ENCODE data around the gene MSI2.
"Not testable (repeated sequence)": the region's sequence is repeated elsewhere in the genome, so short reads cannot be mapped to it uniquely, and the experiment has no call there.

The MSI2 gene

DNA sequence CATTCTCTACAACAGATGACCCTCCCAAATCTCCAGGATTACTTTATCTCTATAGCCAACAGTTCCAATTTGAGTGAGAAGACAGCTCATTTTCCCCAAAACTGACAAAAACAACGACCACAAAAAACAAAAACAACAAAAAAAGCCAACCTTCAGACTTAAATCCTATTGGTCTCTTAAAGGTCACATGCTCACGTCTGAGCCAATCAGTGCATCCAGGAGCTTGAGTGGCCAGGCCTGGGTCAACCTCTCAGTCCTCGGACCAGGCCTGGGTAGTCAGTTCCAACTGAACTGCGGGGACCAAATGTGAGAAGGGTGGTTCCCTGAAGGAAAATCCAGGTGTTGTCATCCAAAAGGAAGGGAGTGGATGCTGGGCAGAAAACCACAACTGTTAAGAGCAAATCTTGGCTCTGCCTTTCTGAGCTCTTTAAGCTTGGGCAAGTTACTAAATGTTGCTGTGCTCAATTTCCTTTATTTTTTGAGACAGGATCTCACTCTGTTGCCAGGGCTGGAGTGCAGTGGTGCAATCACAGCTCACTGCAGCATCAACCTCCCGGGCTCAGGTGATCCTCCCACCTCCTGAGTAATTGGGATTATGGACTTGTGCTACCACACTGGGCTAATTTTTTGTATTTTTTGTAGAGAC, 43.0 kb upstream of the MSI2 start:
- H3K4me3 ChIP-seq (ENCODE audit: low read depth, low read length) = no peak overlapping the region
- TF ChIP-seq, protein P1, sequence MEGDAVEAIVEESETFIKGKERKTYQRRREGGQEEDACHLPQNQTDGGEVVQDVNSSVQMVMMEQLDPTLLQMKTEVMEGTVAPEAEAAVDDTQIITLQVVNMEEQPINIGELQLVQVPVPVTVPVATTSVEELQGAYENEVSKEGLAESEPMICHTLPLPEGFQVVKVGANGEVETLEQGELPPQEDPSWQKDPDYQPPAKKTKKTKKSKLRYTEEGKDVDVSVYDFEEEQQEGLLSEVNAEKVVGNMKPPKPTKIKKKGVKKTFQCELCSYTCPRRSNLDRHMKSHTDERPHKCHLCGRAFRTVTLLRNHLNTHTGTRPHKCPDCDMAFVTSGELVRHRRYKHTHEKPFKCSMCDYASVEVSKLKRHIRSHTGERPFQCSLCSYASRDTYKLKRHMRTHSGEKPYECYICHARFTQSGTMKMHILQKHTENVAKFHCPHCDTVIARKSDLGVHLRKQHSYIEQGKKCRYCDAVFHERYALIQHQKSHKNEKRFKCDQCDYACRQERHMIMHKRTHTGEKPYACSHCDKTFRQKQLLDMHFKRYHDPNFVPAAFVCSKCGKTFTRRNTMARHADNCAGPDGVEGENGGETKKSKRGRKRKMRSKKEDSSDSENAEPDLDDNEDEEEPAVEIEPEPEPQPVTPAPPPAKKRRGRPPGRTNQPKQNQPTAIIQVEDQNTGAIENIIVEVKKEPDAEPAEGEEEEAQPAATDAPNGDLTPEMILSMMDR (IDR thresholded peaks at IDR 0.05; ENCODE audit: insufficient read depth, low read depth, low read length, missing control alignments) = no peak

DNA sequence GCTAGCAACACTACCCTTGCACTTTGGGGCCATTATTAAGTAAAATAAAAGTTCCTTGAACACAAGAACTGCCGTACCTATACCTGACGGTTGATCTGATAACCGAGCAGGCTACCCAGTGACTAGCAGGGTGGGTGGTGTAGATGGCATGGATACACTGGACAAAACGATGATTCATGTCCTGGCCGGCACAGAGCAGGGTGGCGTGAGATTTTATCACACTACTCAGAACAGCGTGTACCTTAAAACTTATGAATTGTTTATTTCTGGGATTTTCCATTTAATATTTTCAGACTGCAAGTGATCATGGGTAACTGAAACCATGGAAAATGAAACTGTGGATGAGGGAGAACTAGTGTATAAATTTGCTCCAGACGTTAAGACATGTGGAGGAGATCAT, 41.0 kb upstream of the MSI2 start:
- no peak overlapping the region for H3K4me3 ChIP-seq (ENCODE audit: low read depth, low read length)
- no peak for DNase-seq (ENCODE audit: low read depth)
- TF ChIP-seq, protein P1 (IDR thresholded peaks at IDR 0.05; ENCODE audit: insufficient read depth, low read depth, low read length, missing control alignments) = no peak

More for the DNA sequence above, 43.0 kb upstream of the MSI2 start:
- DNase-seq (ENCODE audit: low read depth) = no peak

DNA sequence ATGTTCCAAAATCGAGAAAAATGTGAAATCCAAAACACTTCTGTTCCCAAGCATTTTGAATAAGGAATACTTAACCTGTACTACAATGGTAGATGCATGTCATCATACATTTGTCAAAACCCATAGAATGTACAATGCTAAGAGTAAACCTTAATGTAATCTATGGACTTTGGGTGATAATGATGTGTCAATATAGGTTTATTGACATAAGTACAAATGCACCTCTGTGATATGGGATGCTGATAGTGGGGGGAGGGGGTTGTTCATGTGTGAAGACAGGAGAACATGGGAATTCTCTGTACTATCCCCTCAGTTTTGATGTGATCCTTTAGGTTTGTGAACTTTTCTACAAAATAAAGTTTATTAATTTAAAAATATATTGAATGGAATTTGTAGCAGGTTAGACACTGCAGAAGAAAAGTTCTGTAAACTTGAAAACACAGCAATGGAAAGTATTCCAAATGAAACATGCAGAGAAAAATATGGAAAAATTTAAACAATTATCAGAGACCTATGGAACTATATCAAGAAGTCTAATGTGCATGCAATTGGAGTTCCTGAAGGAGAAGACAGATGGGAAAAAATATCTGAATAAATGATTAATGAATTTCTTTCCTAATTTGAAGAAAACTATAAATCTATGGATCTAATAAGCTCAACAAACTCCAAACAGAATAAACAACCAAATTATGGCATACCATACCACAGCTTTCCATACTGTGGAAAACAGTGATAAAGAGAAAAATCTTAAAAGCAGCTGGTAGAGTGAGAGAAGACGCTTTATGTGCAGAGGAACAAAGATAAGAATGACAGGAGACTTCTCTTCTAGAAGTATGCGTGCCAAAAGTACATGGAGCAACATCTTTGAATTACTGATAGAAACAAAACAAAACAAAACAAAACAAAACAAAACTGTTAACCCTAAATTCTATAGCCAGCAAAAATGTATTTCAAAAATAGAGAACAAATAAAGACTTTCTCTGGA, 34.7 kb upstream of the MSI2 start:
- no peak for DNase-seq (ENCODE audit: low read depth)
- H3K4me3 ChIP-seq (ENCODE audit: low read depth, low read length) = no peak overlapping the region
- TF ChIP-seq, protein P1 (IDR thresholded peaks at IDR 0.05; ENCODE audit: insufficient read depth, low read depth, low read length, missing control alignments) = no peak

DNA sequence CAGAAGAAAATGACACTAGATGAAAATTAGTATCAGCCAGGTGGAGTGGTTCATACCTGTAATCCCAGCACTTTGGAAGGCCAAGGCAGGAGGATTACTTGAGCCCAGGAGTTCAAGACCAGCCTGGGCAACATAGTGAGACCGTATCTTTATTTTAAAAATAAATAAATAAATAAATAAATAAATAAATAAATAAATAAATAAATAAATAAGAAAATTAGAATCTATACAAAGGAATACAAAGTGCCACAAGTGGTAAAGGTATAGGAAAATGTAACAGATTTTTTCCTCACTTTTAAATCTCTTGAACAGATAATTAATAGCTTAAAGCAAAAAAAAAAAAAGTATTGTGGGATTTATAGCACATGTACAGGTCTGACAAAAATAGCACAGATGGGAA, 33.9 kb upstream of the MSI2 start:
- not testable (repeated sequence) for DNase-seq (ENCODE audit: low read depth)

DNA sequence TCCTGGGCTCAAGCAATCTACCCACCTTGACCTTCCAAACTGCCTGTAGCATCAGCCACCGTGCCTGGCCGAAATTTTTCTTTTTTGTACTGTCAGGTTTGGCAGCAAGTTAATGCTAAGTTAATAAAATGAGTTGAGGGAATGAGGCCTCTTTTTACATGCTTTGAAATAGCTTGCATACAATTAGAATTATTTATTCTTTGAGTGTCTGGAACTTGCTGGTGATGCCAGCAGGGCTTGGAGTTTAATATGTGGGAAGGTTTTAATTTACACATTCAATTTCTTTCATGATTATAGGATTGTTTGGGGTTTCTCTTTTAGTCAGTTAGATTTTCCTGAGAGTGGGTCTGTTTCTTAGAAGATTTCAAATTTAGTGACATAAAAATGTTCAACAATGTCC, 31.2 kb upstream of the MSI2 start:
- TF ChIP-seq, protein P1 (IDR thresholded peaks at IDR 0.05; ENCODE audit: insufficient read depth, low read depth, low read length, missing control alignments) = no peak
- no peak overlapping the region for H3K4me3 ChIP-seq (ENCODE audit: low read depth, low read length)
- no peak for DNase-seq (ENCODE audit: low read depth)

More for the DNA sequence above, 33.9 kb upstream of the MSI2 start:
- not testable (repeated sequence) for H3K4me3 ChIP-seq (ENCODE audit: low read depth, low read length)

DNA sequence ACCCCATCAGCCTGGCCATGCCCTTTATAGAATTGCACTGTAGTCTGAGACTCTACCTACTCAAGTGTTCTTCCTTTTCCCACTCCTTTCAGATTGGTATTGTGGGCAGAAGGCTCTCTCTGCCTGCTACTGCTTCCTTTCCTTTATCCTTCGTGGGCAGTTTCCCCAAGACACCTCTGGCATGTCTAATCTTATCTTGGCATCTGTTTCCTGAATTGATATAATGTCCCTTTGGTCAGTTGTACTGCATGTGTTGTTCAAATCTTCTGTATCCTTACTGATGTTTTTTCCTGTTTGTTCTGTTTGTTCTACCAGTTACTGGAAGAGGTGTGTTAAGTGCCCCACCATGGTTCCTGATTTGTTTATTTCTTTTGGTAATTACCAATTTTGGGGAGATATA, 29.5 kb upstream of the MSI2 start:
- no peak for DNase-seq (ENCODE audit: low read depth)
- no peak overlapping the region for H3K4me3 ChIP-seq (ENCODE audit: low read depth, low read length)
- TF ChIP-seq, protein P1 (IDR thresholded peaks at IDR 0.05; ENCODE audit: insufficient read depth, low read depth, low read length, missing control alignments) = no peak

DNA sequence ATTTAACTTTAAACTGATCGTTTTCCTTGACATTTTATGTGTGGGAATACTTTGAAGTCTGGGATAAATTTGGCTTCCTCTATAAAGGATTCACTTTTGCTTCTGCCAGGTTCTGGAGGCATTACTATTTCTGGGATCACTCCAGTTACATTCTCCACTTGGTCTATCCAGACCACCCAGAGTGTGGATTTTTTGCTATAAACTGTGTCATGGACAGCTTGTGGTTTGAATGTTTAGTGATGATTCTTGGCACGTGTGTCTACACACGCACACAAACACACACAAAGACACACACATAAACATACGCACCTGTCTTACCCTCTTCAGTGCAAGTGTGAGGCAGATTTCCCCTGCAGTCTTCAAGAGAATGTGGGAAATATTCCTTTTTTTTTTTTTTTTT, 27.4 kb upstream of the MSI2 start:
- TF ChIP-seq, protein P1 (IDR thresholded peaks at IDR 0.05; ENCODE audit: insufficient read depth, low read depth, low read length, missing control alignments) = no peak
- no peak overlapping the region for H3K4me3 ChIP-seq (ENCODE audit: low read depth, low read length)
- DNase-seq (ENCODE audit: low read depth) = no peak
